NOMO-1 (cell line): ENCODE measurements around the gene GHITM.
"Not testable (repeated sequence)": the region's sequence is repeated elsewhere in the genome, so short reads cannot be mapped to it uniquely, and the experiment has no call there.

Experiments
- DNase-seq, 2 experiments: peaks; one replicate each; lab custom pipeline; 2025; ENCODE audit not compliant: unreplicated experiment in 2 of 2; lab: John Stamatoyannopoulos, UW

The GHITM gene

GRCh38 chr10:84140036-84140379 lies 699 bp downstream of the GHITM start:
- DNase-seq, result no peak

GRCh38 chr10:84147347-84147746 lies 8.0 kb downstream of the GHITM start:
- no peak for DNase-seq

- DNase-seq, result peak in 1 of 2 experiments; percentile 69
Observed at GRCh38 chr10:84148006-84148597, 8.8 kb downstream of the GHITM start.

GRCh38 chr10:84149854-84150253 lies 10.5 kb downstream of the GHITM start:
- DNase-seq, result no peak

- no peak for DNase-seq
Observed at GRCh38 chr10:84152769-84153168, 13.5 kb downstream of the GHITM start.

GRCh38 chr10:84155521-84155920 lies 16.2 kb downstream of the GHITM start:
- no peak for DNase-seq

- no peak for DNase-seq
Observed at GRCh38 chr10:84156009-84156408, 16.7 kb downstream of the GHITM start.

- peak; percentile 88 to 97 for DNase-seq
Observed at GRCh38 chr10:84156768-84157167, 17.5 kb downstream of the GHITM start.

GRCh38 chr10:84158061-84158460 lies 18.8 kb downstream of the GHITM start:
- no peak for DNase-seq

- DNase-seq, result peak; percentile 40 to 78
Observed at GRCh38 chr10:84158550-84158949, 19.2 kb downstream of the GHITM start.

- no peak for DNase-seq
Observed at GRCh38 chr10:84159076-84159685, 19.9 kb downstream of the GHITM start.

GRCh38 chr10:84160663-84161362 lies 21.5 kb downstream of the GHITM start:
- DNase-seq, result no peak

GRCh38 chr10:84163996-84164395 lies 24.7 kb downstream of the GHITM start:
- no peak for DNase-seq

GRCh38 chr10:84164442-84164841 lies 25.1 kb downstream of the GHITM start:
- no peak for DNase-seq

- DNase-seq, result no peak
Observed at GRCh38 chr10:84166620-84167288, 27.4 kb downstream of the GHITM start.

GRCh38 chr10:84167289-84167653 lies 28.0 kb downstream of the GHITM start:
- DNase-seq, result not testable (repeated sequence)

- not testable (repeated sequence) for DNase-seq
Observed at GRCh38 chr10:84168382-84168781, 29.1 kb downstream of the GHITM start.

- not testable (repeated sequence) for DNase-seq
Observed at GRCh38 chr10:84171237-84171636, 31.9 kb downstream of the GHITM start.

GRCh38 chr10:84171700-84172466 lies 32.6 kb downstream of the GHITM start:
- peak in 1 of 2 experiments; percentile 30 for DNase-seq

- no peak for DNase-seq
Observed at GRCh38 chr10:84172467-84173356, 33.4 kb downstream of the GHITM start.
